ENCODE data around the gene NOS1AP. TPM values are rescaled to one million over a fixed set of nuclear protein-coding genes. Genes with fewer than 3 reads are reported as not detected.

The NOS1AP gene
- total RNA-seq, 1 experiment from 2014 or later: 5.3 TPM

- no peaks in the 10 kb centered on the region for H4K20me1 ChIP-seq (ENCODE audit: insufficient read depth)
- intact Hi-C loops (cut with micrococcal nuclease): no loop called here
- H3K27me3 ChIP-seq (ENCODE audit: insufficient read depth, low read length): no peaks in the 10 kb centered on the region
- ChIA-PET RAD21 (ENCODE audit: low non-redundant PET in 1 of 2, low total read pairs in 2 of 2, uncharacterized antibody in 2 of 2, unreplicated experiment in 2 of 2) (no interaction called here), POLR2A (no interaction called here), CTCF (no interaction called here)
- no peaks in the 10 kb centered on the region for H3K79me2 ChIP-seq (ENCODE audit: insufficient read depth, low read length)
- no TSS peak for BruUV-seq (replicated peaks)
- H3K27ac ChIP-seq (ENCODE audit: low read depth, low read length): no peak overlapping the region
- ATAC-seq (no peak), DNase-seq (ENCODE audit: low read depth, low spot score) (no peak)
- no peaks in the 10 kb centered on the region for H3K9me3 ChIP-seq (ENCODE audit: control insufficient read depth in 1 of 2, insufficient read depth in 1 of 2, low read depth in 1 of 2, low read length in 2 of 2)
- no peak overlapping the region for H3K4me3 ChIP-seq (replicated peaks in 1 of 2; ENCODE audit: low read depth in 1 of 2, low read length in 2 of 2)
- no peak overlapping the region for H3K9ac ChIP-seq (ENCODE audit: low read length)
- peaks cover 0 to 7% of the 10 kb centered on the region in 2 experiments; a peak in 1 of 4 replicates for H3K4me1 ChIP-seq (ENCODE audit: control insufficient read depth in 1 of 2, insufficient read depth in 2 of 2, low read length in 2 of 2)
- H2AFZ ChIP-seq (ENCODE audit: low read depth, low read length, poor library complexity, severe bottlenecking): no peak overlapping the region
- no peaks in the 10 kb centered on the region for H3K9me2 ChIP-seq (ENCODE audit: insufficient read depth)
- H3K36me3 ChIP-seq (ENCODE audit: control insufficient read depth in 1 of 2, insufficient read depth in 2 of 2, low read length in 2 of 2): peaks cover 0 to 3% of the 10 kb centered on the region in 2 experiments; a peak in 1 of 4 replicates
- TF ChIP-seq ZFX (IDR thresholded peaks at IDR 0.05): no peak
- no peak for TF ChIP-seq SRF (IDR thresholded peaks at IDR 0.05; ENCODE audit: low read depth)
- TF ChIP-seq SP1 (IDR thresholded peaks at IDR 0.05; ENCODE audit: low read depth): no peak
- H3K4me2 ChIP-seq (ENCODE audit: low read length): no peak overlapping the region
Measured at GRCh38 chr1:162367073-162367472, 297.6 kb downstream of the NOS1AP start.

- intact Hi-C loops (cut with micrococcal nuclease): no loop called here
- TF ChIP-seq TCF7L2 (IDR thresholded peaks at IDR 0.05; ENCODE audit: borderline replicate concordance, extremely low read depth, insufficient read depth, insufficient read length) (no peak), CBX3 (IDR thresholded peaks at IDR 0.05; ENCODE audit: low read depth) (no peak), POLR2AphosphoS5 (IDR thresholded peaks at IDR 0.05; ENCODE audit: low read depth, low read length) (no peak), POLR2A (IDR thresholded peaks at IDR 0.05; ENCODE audit: borderline replicate concordance, extremely low read depth, insufficient read depth, insufficient read length) (no peak), ZNF274 (IDR thresholded peaks at IDR 0.05; ENCODE audit: low read depth, low read length) (no peak), ATF3 (IDR thresholded peaks at IDR 0.05) (no peak), ZFX (IDR thresholded peaks at IDR 0.05) (no peak), ELF1 (IDR thresholded peaks at IDR 0.05; ENCODE audit: borderline replicate concordance, low read depth) (no peak), FOSL1 (IDR thresholded peaks at IDR 0.05; ENCODE audit: low read depth) (no peak), SP1 (IDR thresholded peaks at IDR 0.05; ENCODE audit: low read depth) (no peak), EZH2phosphoT487 (IDR thresholded peaks at IDR 0.05; ENCODE audit: borderline replicate concordance) (no peak), JUND (IDR thresholded peaks at IDR 0.05) (no peak), CTCF (IDR thresholded peaks at IDR 0.05 in 2 of 3, conservative IDR thresholded peaks at IDR 0.05 in 1 of 3; ENCODE audit: borderline replicate concordance in 1 of 3, insufficient read depth in 1 of 3, low read depth in 2 of 3, low read length in 2 of 3) (no peak), RAD21 (IDR thresholded peaks at IDR 0.05; ENCODE audit: low read depth) (no peak), CEBPB (IDR thresholded peaks at IDR 0.05; ENCODE audit: low read depth) (no peak)
- ChIA-PET RAD21 (ENCODE audit: low non-redundant PET in 1 of 2, low total read pairs in 2 of 2, uncharacterized antibody in 2 of 2, unreplicated experiment in 2 of 2) (no interaction called here), POLR2A (no interaction called here), CTCF (interaction anchor here (1.3 kb wide), 1 partner anchor 10 kb away, joined by 5 read pairs; no protein-coding TSS in a partner anchor)
- ATAC-seq (no peak), DNase-seq (ENCODE audit: low read depth, low spot score) (no peak)
- Histone ChIP-seq H4K20me1 (ENCODE audit: insufficient read depth) (no peaks in the 10 kb centered on the region), H3K4me1 (ENCODE audit: control insufficient read depth in 1 of 2, insufficient read depth in 2 of 2, low read length in 2 of 2) (peaks cover 0 to 14% of the 10 kb centered on the region in 2 experiments; a peak in 1 of 4 replicates), H3K9ac (ENCODE audit: low read length) (no peak overlapping the region), H2AFZ (ENCODE audit: low read depth, low read length, poor library complexity, severe bottlenecking) (no peak overlapping the region), H3K9me3 (ENCODE audit: control insufficient read depth in 1 of 2, insufficient read depth in 1 of 2, low read depth in 1 of 2, low read length in 2 of 2) (no peaks in the 10 kb centered on the region), H3K9me2 (ENCODE audit: insufficient read depth) (no peaks in the 10 kb centered on the region), H3K36me3 (ENCODE audit: control insufficient read depth in 1 of 2, insufficient read depth in 2 of 2, low read length in 2 of 2) (peaks cover 0 to 3% of the 10 kb centered on the region in 2 experiments; a peak in 1 of 4 replicates), H3K27ac (ENCODE audit: low read depth, low read length) (no peak overlapping the region), H3K27me3 (ENCODE audit: insufficient read depth, low read length) (no peaks in the 10 kb centered on the region), H3K79me2 (ENCODE audit: insufficient read depth, low read length) (no peaks in the 10 kb centered on the region), H3K4me3 (replicated peaks in 1 of 2; ENCODE audit: low read depth in 1 of 2, low read length in 2 of 2) (no peak overlapping the region), H3K4me2 (ENCODE audit: low read length) (no peak overlapping the region)
- no TSS peak for BruUV-seq (replicated peaks)
Measured at GRCh38 chr1:162367772-162368171, 298.3 kb downstream of the NOS1AP start.
